Measurements from ENCODE around the gene MCTP1.

DNA sequence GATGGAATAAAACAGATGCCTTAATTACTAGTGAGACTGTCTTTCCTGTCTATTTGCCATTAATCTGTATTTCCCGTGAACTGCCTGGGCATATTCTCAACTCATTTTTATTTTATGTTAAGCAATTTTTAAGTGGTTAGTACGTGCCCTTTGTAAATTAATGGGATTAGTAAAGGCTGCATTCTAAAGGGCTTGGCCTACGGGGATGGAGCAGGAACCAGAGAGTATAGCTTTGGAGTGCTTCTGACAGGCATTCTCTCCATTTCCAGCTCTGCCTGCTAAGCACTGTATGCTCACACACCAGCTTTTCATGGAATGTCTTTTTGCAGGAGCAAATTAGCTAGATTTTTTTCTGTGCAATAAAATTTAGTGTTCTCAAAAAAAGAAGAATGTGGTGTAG is 241.2 kb downstream of the MCTP1 start:
- TF ChIP-seq ARNTL (CRISPR knock-in tag; IDR thresholded peaks at IDR 0.05; ENCODE audit: borderline replicate concordance, low read depth) = no peak
- no peak for TF ChIP-seq ZFP3 (CRISPR knock-in tag; IDR thresholded peaks at IDR 0.05)
- TF ChIP-seq ZNF565 (CRISPR knock-in tag; conservative IDR thresholded peaks at IDR 0.05; ENCODE audit: low read depth) = no peak
- TF ChIP-seq ISL1 (CRISPR knock-in tag; IDR thresholded peaks at IDR 0.05) = no peak
- TF ChIP-seq ZFP30 (CRISPR knock-in tag; IDR thresholded peaks at IDR 0.05) = no peak
- TF ChIP-seq, protein P1, sequence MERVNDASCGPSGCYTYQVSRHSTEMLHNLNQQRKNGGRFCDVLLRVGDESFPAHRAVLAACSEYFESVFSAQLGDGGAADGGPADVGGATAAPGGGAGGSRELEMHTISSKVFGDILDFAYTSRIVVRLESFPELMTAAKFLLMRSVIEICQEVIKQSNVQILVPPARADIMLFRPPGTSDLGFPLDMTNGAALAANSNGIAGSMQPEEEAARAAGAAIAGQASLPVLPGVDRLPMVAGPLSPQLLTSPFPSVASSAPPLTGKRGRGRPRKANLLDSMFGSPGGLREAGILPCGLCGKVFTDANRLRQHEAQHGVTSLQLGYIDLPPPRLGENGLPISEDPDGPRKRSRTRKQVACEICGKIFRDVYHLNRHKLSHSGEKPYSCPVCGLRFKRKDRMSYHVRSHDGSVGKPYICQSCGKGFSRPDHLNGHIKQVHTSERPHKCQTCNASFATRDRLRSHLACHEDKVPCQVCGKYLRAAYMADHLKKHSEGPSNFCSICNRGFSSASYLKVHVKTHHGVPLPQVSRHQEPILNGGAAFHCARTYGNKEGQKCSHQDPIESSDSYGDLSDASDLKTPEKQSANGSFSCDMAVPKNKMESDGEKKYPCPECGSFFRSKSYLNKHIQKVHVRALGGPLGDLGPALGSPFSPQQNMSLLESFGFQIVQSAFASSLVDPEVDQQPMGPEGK (CRISPR knock-in tag; IDR thresholded peaks at IDR 0.05; ENCODE audit: borderline replicate concordance) = no peak
- TF ChIP-seq, protein P2, sequence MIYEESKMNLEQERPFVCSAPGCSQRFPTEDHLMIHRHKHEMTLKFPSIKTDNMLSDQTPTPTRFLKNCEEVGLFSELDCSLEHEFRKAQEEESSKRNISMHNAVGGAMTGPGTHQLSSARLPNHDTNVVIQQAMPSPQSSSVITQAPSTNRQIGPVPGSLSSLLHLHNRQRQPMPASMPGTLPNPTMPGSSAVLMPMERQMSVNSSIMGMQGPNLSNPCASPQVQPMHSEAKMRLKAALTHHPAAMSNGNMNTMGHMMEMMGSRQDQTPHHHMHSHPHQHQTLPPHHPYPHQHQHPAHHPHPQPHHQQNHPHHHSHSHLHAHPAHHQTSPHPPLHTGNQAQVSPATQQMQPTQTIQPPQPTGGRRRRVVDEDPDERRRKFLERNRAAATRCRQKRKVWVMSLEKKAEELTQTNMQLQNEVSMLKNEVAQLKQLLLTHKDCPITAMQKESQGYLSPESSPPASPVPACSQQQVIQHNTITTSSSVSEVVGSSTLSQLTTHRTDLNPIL (CRISPR knock-in tag; IDR thresholded peaks at IDR 0.05; ENCODE audit: low read depth) = no peak
- no peak for TF ChIP-seq PPARA (CRISPR knock-in tag; IDR thresholded peaks at IDR 0.05; ENCODE audit: borderline replicate concordance)

Measured in SK-N-SH treated with all-trans-retinoic acid at 6 μM for 48 hours (cell line).